Stimulated activated CD8-positive, alpha-beta memory T cell treated with anti-CD3 and anti-CD28 coated beads, Interleukin-12 subunit alpha, Interleukin-12 subunit beta, amount 100 ng/mL, for 4 hours (primary cell): ENCODE measurements around the gene PFN1.
"Not testable (repeated sequence)": the region's sequence is repeated elsewhere in the genome, so short reads cannot be mapped to it uniquely, and the experiment has no call there.

Experiments
- DNase-seq: peaks from one replicate; pipeline ENCODE4 v3.0.0-alpha.2; 2020; ENCODE audit warnings: low read depth

Gene PFN1

GRCh38 chr17:4921320-4921719 lies 27.0 kb downstream of the PFN1 start:
- no peak for DNase-seq

DNA sequence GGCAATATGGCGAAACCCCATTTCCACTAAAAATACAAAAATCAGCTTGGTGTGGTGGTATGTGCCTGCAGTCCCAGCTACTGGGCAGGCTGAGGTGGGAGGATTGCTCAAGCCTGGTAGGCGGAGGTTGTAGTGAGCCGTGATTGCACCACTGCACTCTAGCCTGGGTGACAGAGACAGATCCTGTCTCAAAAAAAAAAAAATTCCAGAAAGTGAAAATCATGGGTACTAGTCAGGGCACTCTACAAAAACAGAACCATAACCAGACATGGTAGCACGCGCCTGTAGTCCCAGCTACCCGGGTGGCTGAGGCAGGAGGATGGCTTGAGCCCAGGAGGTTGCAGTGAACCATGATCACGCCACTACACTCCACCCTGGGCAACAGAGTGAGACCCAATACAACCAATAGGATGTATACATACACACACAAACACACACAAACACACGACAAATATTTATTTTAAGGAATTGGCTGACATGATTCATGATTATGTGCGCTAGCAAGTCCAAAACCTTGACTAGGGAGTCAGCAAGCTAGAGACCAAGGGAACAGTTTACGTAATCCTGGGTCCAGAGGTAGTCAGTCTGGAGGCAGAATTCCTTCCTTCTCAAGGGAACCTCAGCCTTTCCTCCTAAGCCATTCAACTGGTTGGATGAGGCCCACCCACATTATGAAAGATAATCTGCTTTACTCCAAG lies 27.8 kb downstream of the PFN1 start:
- DNase-seq, result no peak

- no peak for DNase-seq
Observed at GRCh38 chr17:4919511-4920047, 28.8 kb downstream of the PFN1 start.

GRCh38 chr17:4914551-4914950 lies 33.8 kb downstream of the PFN1 start:
- not testable (repeated sequence) for DNase-seq

DNA sequence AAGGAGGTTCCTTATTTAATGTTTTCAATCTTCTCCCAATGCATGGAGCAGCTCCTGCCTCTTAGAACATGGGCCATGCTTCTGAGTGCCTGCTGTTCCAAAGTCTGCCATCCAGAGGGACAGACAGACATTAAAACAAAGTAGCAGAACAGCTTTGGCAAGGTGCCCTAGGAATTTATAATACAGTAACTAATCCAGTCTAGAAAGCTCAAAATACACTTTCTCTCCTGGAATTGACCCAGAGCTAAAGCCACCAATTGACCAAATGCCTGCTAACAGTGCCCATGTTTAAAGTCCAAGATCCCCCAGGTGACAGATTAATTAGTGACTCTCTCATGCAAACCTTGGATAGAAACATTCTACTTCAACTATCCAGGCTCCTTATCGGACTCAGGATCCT lies 34.3 kb downstream of the PFN1 start:
- DNase-seq, result no peak

DNA sequence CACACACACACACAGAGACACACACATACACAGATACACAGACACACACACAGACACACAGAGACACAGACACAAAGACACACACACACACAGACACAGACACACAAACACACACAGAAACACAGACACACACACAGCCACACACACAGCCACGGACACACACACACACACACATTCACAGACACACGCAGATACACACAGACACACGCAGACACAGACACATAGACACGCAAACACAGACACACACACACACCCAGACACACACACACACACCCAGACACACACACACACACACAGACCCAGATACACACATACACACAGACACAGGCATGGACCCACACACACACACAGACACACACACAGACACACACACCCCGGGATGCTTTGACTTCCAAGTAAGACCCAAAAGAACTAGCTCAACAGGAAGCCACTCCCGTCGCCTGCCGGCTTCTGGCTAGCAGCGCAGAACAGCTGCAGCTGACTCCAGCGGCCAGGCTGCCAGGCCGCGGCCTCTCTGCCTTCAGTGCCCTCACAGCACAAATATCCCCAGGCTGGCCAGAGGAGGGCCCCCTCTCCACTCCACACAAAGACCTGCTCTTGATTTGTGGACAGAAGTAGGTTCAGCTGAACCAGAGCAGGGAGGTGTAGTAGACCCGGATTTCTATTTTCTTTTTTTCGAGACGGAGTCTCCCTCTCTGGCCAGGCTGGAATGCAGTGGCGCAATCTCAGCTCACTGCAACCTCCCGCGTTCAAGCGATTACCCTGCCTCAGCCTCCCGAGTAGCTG lies 39.4 kb downstream of the PFN1 start:
- DNase-seq, result peak; percentile 53

DNA sequence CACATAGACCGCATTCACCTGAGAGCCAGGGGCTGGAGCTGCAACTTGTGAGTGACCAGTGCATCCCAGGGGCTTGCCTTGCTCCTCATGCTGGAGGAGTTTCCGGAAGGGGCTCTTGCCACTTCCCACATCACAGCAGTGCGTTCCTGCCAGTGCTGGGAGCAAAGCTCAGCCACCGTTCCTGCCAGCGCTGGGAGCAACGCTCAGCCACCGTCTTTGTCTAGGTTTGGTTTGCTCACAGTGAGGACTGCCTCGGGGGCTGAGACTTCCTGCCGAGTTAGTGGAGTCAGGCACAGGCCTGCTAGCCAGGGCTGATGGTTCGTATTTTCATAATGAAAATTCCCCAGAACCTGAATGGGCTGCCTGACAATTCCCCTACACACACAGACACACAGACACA lies 40.0 kb downstream of the PFN1 start:
- no peak for DNase-seq

DNA sequence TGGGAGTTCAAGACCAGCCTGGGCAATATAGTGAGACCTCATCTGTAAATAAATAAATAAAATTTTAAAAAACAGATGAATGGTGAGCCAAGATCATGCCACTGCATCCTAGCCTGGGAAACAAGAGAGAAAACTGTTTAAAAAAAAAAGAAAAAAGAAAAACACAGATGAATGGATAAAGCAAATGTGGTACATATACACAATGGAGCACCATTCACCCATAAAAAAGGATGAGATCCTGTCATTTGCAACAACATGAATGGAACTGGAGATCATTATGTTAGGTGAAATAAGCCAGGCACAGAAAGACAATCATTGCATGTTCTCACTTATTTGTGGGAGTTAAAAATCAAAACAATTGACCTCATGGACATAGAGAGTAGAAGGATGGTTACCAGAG lies 41.7 kb downstream of the PFN1 start:
- DNase-seq, result not testable (repeated sequence)

- peak; percentile 36 for DNase-seq
Observed at GRCh38 chr17:4903051-4903818, 45.1 kb downstream of the PFN1 start, which contains the start of gene CHRNE. TSS of gene CHRNE (minus strand) at chr17:4903098. CDS start at chr17:4903063, 35 bp downstream.

DNA sequence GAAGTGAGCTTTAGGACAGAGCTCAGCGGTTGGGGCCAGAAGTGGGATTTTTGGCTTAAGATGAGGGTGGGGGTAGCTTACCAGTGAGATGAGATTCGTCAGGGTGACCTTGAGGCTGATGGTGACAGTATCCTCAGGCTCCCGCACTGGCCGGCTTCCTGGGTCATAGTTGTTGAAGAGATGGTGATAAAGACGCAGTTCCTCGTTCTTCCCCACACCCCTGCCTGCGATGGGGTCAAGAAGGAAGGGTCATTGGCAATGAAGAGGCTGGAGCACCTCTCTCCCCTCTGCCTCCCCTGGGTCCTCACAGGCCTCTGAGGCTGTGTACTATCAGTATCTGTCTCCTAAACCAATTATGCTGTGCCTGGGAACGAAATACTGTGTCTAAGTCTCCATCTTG lies 45.8 kb downstream of the PFN1 start:
- DNase-seq, result no peak

DNA sequence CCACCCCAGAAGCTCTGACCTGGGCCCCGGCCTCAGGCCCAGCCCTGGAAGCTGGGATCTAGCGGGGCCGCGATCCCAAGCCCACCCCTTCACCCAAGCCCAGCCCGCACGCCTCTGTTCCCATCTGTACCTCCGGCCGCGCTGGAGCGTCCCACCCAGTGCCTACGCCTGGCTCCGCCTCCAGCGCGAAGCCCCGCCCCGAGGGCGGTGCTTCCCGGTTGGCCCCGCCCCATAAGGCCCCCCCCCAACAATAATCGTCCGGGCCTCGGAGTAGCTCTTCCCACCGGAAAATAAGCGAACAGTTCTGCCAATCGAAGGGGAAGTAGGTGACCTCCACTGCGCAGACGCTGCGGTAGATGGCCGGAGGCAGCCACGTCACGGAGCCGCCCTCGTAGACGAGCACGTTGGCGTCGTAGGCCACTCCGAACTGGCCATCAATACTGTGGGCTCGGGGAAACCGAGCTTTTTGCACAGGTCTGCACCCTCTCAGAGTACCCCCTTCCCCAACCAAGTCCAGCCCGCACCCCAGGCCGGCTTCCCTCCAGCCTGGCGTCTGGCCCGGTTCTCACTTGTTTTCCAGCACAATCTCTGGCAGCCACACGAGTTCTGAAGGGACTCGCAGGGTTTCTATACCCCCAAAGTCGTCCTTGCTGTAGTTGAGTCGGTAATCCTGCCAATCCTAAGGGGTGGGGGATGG lies 46.5 kb downstream of the PFN1 start:
- DNase-seq, result peak; percentile 28

DNA sequence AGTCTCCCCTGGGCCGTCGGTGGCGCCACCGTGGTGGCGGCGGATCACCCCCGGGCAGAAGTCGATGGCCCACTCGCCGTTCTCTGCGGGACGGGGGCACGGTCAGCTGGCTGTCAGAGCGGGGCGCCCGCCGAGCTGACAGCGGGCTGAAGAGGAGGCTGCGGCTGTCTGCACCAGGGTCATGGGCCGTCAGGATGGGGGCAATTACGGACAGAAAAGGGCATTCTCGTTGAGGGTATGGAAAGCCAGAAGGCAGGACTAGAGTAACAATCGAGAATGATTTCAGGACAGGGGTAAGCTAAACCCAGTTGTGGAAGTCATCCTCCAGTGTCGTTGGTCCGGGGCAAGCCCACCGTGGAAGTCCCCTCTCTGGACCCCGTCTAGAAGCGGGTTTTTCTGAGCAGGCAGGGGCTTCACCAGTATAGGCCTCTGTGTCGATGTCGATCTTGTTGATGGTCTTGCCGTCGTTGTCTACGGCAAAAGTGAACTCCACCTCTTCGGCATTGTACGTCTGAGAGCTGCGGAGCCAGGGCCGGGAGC lies 47.2 kb downstream of the PFN1 start:
- DNase-seq, result no peak

DNA sequence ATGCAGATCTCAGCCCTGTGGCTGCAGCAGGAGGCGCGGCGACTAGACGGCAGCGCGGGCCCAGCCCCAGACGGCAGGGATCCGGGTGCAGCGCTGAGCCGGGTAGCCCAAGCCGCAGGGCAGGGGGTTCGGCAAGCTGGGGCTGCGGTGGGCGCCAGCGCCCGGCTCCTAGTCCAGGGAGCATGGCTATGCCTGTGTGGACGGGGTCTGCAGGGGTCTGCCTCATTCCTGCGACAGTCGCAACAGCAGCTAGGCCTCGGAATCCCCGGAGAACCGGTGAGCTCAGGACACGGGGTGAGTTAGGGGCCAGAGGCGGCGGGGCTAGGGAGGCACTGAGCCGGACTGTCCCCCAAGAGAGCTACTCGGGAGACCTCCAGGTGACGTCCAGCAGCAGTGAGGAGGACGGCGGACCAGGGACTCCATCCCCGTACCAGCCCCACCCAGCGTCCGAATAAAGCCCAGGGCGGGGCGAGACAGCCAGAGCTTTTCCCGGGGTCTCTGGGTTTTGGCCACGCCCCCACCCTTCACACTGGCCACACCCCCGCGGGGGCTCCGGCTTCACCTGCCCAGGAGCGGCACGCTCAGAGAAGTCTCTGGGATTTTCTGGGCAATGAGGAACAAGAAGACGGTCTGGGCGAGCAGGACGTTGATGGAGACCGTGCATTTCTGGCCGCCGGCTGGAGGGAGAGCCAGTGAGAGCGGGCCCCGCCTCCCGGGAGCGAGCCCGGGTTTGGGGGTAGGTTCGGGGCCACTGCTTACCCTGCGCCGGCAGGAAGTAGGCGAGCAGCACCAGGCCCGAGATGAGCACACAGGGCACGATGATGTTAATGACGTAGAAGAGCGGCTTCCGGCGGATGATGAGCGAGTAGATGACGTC lies 47.9 kb downstream of the PFN1 start:
- DNase-seq, result peak; percentile 25

DNA sequence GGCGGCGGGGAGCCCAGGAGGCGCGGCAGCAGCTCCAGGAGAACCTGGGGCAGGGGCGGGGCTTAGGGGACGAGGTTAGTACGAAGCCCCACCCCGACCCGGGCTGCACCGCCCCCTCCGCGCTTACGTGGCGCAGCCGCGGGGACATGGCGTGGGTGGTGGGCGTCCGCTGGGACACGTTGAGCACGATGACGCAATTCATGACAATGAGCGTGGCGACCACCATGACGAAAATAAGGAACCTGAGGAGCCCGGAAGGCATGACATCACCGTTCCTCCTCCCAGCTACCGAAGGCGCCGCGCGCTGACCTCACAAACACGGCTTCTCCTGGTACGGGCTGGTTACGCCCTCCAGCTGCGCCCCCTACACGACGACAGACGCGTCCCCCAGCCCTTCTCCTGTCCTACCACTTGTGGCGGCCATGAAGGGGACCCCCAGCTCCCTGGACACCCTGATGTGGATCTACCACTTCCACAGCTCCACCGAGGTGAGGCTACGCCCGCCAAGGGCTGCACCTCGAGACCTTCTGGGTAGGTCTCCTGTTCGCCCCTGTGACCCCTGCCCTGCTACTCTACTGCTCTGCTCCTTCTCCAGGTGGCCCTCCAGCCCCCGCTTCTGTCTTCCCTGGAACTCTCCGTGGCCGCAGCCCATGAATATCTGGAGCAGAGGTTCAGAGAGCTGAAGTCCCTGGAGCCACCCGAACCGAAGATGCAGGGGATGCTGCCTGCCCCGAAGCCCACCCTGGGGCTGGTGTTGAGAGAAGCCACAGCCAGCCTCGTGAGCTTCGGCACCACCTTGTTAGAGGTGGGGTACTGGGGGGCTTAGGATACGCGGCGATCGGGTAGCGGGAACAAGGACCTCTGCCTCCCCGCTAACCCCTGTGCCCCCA lies 48.7 kb downstream of the PFN1 start, which contains the start of gene C17orf107:
Gene C17orf107 (plus strand): TSS at position 196 of the 890 bp plus-strand sequence. CDS start 227 bp downstream, at position 423.
- DNase-seq, result peak; percentile 97

- no peak for DNase-seq
Observed at GRCh38 chr17:4898927-4899326, 49.4 kb downstream of the PFN1 start.

GRCh38 chr17:4898351-4898750 lies 50.0 kb downstream of the PFN1 start:
- no peak for DNase-seq

DNA sequence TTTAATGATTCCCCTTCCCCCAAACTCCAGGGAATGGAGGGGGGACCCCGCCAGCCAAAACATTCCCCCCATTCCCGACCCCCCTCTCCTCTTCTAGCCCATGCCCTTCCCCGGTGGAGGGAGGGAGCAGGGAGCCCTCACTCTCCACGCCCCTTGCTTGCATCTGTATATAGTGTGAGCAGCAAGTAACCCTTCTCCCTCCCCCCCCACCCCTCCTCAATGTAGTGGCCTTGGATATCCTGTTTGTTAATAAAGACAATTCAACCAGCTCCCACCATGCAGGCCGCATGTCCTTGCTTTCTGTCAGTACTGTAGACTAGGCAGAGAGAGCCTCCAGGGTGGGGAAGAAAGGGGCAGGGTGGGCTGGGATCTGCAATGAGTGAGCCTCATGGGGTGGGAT lies 50.5 kb downstream of the PFN1 start:
- no peak for DNase-seq

DNA sequence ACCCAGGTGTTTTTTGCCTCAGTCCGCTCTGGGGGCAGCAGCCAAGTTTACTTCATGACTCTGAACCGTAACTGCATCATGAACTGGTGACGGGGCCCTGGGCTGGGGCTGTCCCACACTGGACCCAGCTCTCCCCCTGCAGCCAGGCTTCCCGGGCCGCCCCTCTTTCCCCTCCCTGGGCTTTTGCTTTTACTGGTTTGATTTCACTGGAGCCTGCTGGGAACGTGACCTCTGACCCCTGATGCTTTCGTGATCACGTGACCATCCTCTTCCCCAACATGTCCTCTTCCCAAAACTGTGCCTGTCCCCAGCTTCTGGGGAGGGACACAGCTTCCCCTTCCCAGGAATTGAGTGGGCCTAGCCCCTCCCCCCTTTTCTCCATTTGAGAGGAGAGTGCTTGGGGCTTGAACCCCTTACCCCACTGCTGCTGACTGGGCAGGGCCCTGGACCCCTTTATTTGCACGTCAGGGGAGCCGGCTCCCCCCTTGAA lies 51.1 kb downstream of the PFN1 start:
- DNase-seq, result no peak
